ENCODE data around the gene SLC39A5.

SLC39A5 gene

GRCh38 chr12:56234746-56235436 lies 5.0 kb downstream of the SLC39A5 start:
- H3K36me3 ChIP-seq (ENCODE audit: insufficient read depth), result no peaks in the 10 kb centered on the region
- H2AFZ ChIP-seq (ENCODE audit: low read depth), result no peak overlapping the region
- no peak overlapping the region for H3K4me3 ChIP-seq (IDR thresholded peaks at IDR 0.05; ENCODE audit: insufficient read depth, low read depth, low read length)
- no peak overlapping the region for H3K9ac ChIP-seq
- H4K20me1 ChIP-seq (ENCODE audit: insufficient read depth), result no peaks in the 10 kb centered on the region
- H3K79me2 ChIP-seq (ENCODE audit: insufficient read depth, low read depth), result no peaks in the 10 kb centered on the region
- TF ChIP-seq, protein P1, sequence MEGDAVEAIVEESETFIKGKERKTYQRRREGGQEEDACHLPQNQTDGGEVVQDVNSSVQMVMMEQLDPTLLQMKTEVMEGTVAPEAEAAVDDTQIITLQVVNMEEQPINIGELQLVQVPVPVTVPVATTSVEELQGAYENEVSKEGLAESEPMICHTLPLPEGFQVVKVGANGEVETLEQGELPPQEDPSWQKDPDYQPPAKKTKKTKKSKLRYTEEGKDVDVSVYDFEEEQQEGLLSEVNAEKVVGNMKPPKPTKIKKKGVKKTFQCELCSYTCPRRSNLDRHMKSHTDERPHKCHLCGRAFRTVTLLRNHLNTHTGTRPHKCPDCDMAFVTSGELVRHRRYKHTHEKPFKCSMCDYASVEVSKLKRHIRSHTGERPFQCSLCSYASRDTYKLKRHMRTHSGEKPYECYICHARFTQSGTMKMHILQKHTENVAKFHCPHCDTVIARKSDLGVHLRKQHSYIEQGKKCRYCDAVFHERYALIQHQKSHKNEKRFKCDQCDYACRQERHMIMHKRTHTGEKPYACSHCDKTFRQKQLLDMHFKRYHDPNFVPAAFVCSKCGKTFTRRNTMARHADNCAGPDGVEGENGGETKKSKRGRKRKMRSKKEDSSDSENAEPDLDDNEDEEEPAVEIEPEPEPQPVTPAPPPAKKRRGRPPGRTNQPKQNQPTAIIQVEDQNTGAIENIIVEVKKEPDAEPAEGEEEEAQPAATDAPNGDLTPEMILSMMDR (conservative IDR thresholded peaks at IDR 0.05; ENCODE audit: low read depth, low read length), result no peak
- H3K27ac ChIP-seq, result no peak overlapping the region
- H3K27me3 ChIP-seq (ENCODE audit: insufficient read depth, low read depth), result no peaks in the 10 kb centered on the region
- H3K4me1 ChIP-seq (ENCODE audit: low read depth, poor library complexity, severe bottlenecking), result no peaks in the 10 kb centered on the region
- H3K4me2 ChIP-seq, result no peak overlapping the region

DNA sequence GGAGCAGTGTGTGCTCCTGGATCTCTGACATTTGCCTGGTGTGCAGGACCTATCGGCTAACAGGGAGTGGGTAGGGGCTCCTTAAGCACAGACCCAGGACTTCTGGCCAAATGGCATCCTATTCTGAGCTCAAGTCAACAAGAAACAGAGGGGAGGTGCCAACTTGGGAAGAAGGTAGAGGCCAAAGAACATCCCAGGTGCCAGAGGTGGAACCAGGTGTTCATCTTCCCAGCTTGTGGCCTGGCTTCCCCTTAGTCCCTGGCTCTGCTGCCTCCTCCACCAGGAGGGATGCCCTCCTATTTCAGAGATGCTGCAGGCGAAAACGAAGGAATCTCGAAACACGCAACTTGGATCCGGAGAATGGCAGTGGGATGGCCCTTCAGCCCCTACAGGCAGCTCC lies 6.2 kb downstream of the SLC39A5 start:
- Histone ChIP-seq H3K9ac (no peak overlapping the region), H3K27me3 (ENCODE audit: insufficient read depth, low read depth) (no peaks in the 10 kb centered on the region), H3K4me1 (ENCODE audit: low read depth, poor library complexity, severe bottlenecking) (no peaks in the 10 kb centered on the region), H3K4me3 (IDR thresholded peaks at IDR 0.05; ENCODE audit: insufficient read depth, low read depth, low read length) (no peak overlapping the region), H3K4me2 (no peak overlapping the region), H2AFZ (ENCODE audit: low read depth) (no peak overlapping the region), H3K27ac (no peak overlapping the region), H3K36me3 (ENCODE audit: insufficient read depth) (no peaks in the 10 kb centered on the region), H3K79me2 (ENCODE audit: insufficient read depth, low read depth) (no peaks in the 10 kb centered on the region), H4K20me1 (ENCODE audit: insufficient read depth) (no peaks in the 10 kb centered on the region)
- TF ChIP-seq, protein P1 (conservative IDR thresholded peaks at IDR 0.05; ENCODE audit: low read depth, low read length), result no peak

DNA sequence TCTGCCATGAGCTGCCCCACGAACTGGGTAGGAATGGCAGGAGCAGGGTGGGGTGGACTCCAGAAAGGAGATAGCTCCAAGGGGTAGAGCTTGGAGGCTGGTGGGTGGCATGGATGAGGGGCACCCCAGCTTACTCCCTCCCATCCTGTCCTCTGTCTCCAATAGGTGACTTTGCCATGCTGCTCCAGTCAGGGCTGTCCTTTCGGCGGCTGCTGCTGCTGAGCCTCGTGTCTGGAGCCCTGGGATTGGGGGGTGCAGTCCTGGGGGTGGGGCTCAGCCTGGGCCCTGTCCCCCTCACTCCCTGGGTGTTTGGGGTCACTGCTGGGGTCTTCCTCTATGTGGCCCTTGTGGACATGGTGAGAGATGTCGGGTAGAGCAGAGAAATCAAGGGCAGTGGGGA lies 7.1 kb downstream of the SLC39A5 start:
- Histone ChIP-seq H2AFZ (ENCODE audit: low read depth) (no peak overlapping the region), H3K79me2 (ENCODE audit: insufficient read depth, low read depth) (no peaks in the 10 kb centered on the region), H3K27me3 (ENCODE audit: insufficient read depth, low read depth) (no peaks in the 10 kb centered on the region), H3K27ac (no peak overlapping the region), H3K36me3 (ENCODE audit: insufficient read depth) (no peaks in the 10 kb centered on the region), H3K4me3 (IDR thresholded peaks at IDR 0.05; ENCODE audit: insufficient read depth, low read depth, low read length) (no peak overlapping the region), H4K20me1 (ENCODE audit: insufficient read depth) (no peaks in the 10 kb centered on the region), H3K9ac (no peak overlapping the region), H3K4me1 (ENCODE audit: low read depth, poor library complexity, severe bottlenecking) (peaks cover under 1% of the 10 kb centered on the region), H3K4me2 (no peak overlapping the region)
- TF ChIP-seq, protein P1 (conservative IDR thresholded peaks at IDR 0.05; ENCODE audit: low read depth, low read length), result no peak

- no peak overlapping the region for H3K27ac ChIP-seq
- no peaks in the 10 kb centered on the region for H3K27me3 ChIP-seq (ENCODE audit: insufficient read depth, low read depth)
- H2AFZ ChIP-seq (ENCODE audit: low read depth), result no peak overlapping the region
- H3K4me2 ChIP-seq, result no peak overlapping the region
- no peaks in the 10 kb centered on the region for H3K79me2 ChIP-seq (ENCODE audit: insufficient read depth, low read depth)
- H3K36me3 ChIP-seq (ENCODE audit: insufficient read depth), result no peaks in the 10 kb centered on the region
- no peak overlapping the region for H3K4me3 ChIP-seq (IDR thresholded peaks at IDR 0.05; ENCODE audit: insufficient read depth, low read depth, low read length)
- no peaks in the 10 kb centered on the region for H4K20me1 ChIP-seq (ENCODE audit: insufficient read depth)
- H3K9ac ChIP-seq, result no peak overlapping the region
- TF ChIP-seq, protein P1 (conservative IDR thresholded peaks at IDR 0.05; ENCODE audit: low read depth, low read length), result no peak
- H3K4me1 ChIP-seq (ENCODE audit: low read depth, poor library complexity, severe bottlenecking), result peaks cover 6% of the 10 kb centered on the region
Measured at GRCh38 chr12:56237552-56237951, 7.7 kb downstream of the SLC39A5 start.
